ENCODE data around the gene CSF2RB.

DNA sequence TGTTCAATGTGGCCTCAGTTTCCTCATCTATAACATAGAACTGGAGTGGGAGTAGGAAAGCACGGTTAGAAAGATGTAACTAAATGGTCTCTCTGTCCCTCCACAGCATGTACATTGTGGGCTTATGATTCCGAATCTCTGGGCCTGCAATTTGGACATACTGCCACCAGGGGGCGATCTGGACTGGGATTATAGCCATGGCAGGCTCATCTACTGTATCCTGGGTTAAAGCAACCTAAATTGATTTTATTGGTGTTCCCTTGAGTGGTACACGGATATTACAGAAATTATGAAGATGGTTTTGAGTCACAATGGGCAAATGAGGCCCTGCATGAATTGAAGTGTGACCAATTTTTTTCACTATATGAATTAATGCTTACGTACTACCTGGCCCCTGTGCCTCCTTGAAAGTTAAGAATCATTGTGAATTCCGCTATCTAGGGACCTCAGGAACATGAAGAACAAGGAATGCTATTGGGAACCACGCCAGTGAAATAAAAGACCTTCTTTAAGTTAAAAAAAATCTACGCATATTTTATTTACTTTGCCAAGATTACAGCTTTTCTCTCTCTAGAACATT is 72.9 kb downstream of the CSF2RB start:
- TF ChIP-seq CTCF (IDR thresholded peaks at IDR 0.05) (no peak), POLR2A (IDR thresholded peaks at IDR 0.05) (no peak)

Measured in suprapubic skin (tissue), 3 donors.